HG03575 (cell line): ENCODE data around the gene FOXL2.

ENCODE experiments used
- ATAC-seq: cut with Tn5 transposase; IDR thresholded peaks from one replicate; pipeline ENCODE4 v1.9.1; 2021; ENCODE audit not compliant: unreplicated experiment, insufficient number of reproducible peaks, low FRiP score; ENCODE audit errors: extremely low read depth

The FOXL2 gene

DNA sequence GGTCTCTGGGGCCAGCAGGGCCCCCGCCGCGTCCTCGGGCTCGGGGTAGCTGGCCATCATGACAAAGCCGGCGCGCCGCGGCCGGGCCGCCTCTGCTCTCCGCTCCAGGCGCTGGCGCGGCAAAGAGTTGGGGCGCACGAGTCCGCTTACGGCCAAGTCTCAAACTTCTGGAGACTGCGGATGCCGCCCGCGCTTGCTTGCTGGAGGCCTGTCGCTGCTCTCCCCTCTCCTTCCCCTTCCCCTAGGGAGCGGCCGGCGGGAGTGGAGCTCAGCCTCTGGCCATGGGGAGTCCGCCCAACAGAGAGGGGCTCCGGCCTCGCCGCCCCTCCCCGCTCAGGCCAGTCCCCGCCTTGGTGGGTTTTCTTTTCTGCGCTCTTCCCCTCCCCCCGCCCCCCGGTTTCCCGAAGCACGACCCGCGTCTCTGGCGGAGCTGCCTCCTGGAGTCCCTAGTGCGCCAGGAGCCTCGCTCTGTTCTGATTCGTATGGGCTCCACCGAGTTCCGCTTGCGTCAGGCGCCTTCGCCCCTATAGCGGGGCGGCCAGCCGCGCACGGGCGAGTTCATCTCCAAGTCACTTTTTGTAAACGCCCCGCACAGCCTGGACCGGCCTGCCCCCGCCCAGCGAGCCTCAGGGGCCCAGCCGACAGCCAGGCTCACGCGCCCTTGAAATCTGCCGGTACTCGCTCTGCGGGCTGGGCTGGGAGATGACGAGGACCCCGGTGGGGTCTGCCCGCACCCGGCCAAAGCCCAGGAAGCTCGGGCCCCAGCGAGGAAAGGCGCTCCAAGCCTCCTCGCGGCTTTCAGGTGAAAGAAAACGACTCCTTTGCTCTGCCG is at the start of gene FOXL2, which contains the start of gene FOXL2NB:
Gene FOXL2 (minus strand): TSS at position 475 of the 832 bp plus-strand sequence. CDS start 415 bp downstream, at position 60.
Gene FOXL2NB (plus strand): TSS at position 555 of the 832 bp plus-strand sequence. CDS start 148 bp downstream, at position 703.
- ATAC-seq = no peak

DNA sequence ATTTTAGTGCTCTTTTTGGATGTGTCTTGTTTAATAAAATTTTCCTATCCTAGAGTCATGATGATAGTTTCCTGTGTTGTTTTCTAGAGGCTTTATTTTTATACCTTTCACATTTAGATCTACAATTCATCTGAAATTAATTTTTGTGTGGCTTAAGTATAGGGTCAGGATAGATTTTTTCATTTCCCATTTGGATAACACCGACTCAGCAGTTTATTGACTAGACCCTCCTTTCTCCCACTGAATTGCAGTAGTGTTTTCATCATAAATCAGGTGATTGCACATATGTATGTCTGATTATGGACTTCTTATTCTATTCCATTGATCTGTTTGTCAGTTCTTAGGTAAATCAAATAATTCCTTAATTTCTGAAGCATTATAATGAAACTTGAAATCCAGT is 48.8 kb upstream of the FOXL2 start:
- no peak for ATAC-seq

DNA sequence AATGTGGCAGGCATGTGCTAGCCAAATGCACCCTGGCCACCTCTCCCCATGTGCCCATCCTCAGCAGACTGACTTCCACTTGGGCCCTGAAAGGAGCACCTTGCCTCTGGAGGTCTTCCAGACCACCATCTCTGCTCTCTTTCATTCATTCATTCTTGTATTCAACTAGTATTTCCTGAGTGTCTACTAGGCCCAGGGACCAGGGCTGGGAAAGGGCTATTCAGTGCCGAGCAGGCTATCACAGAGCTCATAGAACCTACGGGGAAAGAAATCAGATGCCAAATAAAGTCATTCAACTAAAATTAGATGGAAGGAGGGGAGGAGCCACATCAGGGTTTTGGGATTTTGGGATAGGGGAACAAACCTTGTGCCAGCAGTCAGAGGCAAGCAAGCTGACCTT is 40.2 kb upstream of the FOXL2 start:
- ATAC-seq = no peak

DNA sequence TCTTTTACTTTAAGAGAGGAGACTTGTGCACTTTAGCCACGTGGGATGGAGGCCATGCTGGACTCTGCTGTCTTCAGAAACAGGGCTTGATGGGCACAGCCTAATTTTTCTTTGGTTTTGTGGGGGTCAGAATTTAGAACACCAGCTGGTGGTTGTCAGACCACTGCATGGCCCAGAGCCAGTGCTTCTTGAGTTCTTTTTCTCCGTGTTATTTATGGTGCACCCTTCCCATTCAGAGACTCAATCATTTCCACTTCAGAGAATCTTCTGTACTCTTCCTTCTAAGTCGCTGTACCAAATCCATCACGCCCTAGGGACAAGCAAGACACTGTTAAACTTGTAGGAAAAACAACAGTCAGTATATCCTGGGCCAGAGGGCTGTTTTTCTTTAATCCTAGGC is 39.0 kb upstream of the FOXL2 start:
- ATAC-seq = no peak

- ATAC-seq = no peak
These were observed 37.9 kb upstream of the FOXL2 start for GRCh38 chr3:138984816-138985215.

DNA sequence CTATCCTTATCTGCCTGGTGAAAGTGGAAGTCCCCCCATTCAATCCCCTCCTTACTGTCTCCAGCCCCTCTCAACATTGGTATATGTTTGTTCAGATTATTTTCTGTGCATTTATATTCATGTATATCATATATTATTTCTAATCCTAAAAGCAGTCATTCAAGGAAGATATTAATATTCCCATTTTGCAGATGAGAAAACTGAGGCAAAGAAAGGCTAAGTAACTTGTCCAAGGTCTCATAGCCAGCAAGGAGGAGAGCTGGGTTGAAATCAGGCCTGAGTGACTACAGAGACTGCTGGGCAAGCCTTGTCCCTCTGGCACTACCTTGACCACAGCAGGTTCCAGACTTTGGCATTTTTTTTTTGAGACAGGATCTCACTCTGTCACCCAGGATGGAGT is 29.1 kb upstream of the FOXL2 start:
- no peak for ATAC-seq

- no peak for ATAC-seq
These were observed 28.4 kb upstream of the FOXL2 start for GRCh38 chr3:138975351-138975750.

- no peak for ATAC-seq
These were observed 27.5 kb upstream of the FOXL2 start for GRCh38 chr3:138974462-138974861.

- no peak for ATAC-seq
These were observed 26.0 kb upstream of the FOXL2 start for GRCh38 chr3:138972941-138973340.

- no peak for ATAC-seq
These were observed 24.9 kb upstream of the FOXL2 start for GRCh38 chr3:138971766-138972320.

GRCh38 chr3:138964923-138965322 is 18.0 kb upstream of the FOXL2 start:
- no peak for ATAC-seq

DNA sequence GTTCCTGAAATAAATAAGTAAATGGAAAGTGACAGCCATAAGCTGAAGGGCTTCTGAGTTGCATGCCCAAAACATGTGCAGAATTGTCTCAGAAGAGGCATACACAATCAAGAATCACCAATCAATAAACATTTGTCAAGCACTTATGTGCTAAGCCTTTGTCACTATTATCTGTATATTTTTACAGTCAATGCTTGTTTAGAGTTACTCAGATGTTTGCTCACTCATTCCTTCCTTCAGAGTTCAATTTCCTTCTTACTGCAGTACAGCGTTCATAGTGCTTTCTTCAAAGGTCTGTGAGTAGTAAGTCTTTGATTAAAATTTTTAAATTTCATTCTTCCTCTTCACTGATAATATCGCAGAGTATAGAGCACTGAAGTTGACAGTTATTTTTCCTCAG is 17.3 kb upstream of the FOXL2 start:
- ATAC-seq = no peak

DNA sequence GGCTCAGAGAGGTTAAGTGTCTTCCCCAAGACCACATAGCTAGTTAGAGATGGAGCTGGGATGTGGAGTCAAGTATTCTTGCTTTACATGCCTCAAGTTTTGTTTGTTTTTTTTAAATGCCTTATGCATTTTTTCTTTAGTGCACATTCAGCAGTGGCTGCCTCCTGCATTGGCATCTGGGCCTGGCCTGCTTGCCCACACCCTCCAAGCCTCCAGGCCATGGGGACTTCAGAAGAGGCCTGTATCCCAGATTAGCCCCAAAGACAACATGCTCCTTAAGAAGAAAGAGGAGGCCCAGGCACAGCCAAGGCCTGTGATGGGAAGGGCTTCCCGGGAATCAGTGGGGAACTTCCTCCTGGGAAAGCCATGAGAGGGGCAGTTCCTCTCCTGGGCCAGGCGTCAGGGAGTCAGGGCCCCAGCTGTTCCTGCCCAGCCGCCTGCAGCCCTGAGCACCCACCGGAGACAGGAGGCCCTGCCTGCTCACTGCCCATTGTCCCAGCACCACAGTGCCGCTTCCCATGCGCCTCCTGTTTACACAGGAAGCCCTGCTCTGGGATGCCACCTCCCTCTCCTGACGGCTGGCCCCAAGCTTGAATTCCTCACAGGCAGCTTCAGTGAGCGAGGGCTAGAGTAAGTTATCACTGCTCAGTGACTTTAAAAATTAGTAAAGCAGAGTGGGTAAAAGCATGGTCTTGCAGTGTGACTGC is 16.1 kb upstream of the FOXL2 start:
- ATAC-seq = no peak

GRCh38 chr3:138960417-138960852 is 13.5 kb upstream of the FOXL2 start:
- no peak for ATAC-seq

DNA sequence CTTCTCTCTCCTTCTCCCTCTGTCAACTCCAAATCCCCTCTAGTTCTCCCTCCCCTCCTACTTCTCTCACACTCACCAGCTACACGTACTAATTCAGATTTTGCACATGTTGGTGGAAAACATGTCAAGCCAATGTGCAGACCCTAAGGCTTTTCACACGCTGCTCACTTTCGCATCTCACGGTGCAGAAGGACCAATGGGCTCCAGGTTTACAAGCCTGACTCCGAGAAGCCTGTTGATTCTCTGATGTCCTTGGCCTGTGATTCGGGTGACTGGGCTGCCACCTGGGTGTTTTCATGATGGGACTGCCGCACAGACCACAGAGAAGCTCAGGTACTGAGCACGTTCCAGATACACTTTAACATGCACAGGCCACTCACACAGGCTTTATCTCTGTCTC is 3.8 kb upstream of the FOXL2 start:
- ATAC-seq = no peak

- no peak for ATAC-seq
These were observed 3.2 kb upstream of the FOXL2 start for GRCh38 chr3:138950006-138950644.

- no peak for ATAC-seq
These were observed 2.6 kb upstream of the FOXL2 start for GRCh38 chr3:138949445-138950005.

GRCh38 chr3:138949002-138949418 is 2.1 kb upstream of the FOXL2 start:
- ATAC-seq = no peak

DNA sequence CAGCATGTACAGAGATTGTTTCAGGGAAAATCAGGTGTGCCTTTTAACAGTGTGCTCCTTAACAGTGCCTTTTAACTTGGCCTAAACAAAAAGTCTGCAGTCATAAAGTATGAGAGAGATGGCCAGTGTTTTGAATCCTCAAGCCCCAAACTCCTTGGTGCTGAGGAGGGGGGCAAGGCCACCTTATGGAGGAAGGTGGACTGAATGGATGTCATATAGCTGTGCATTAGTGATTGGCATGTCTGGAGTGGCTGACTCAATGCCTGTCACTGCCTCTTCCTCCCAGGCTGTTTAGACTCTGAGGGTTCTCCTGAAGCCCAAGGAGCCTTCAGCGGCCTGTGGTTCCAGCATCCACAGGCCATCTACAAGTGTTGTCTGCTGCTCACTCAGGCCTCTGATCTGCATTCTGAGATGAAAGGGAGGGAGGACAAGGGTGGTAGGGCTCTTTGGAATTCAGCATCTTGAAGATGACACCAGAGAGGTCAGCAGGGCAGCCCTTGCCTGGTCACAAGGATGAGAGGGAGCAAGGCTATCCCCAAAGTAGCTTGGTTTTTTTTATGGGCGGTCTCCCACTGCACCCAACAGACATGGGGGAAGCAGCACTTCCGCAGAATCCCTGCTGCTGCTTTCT is 1.5 kb upstream of the FOXL2 start:
- ATAC-seq = no peak
